HG02885 (cell line): ENCODE measurements around the gene LRIG3.
"Not testable (repeated sequence)": the region's sequence is repeated elsewhere in the genome, so short reads cannot be mapped to it uniquely, and the experiment has no call there.

Experiments used
- ATAC-seq: cut with Tn5 transposase; IDR thresholded peaks from one replicate; pipeline ENCODE4 v1.9.1; 2021; ENCODE audit warnings: mild to moderate bottlenecking; ENCODE audit not compliant: unreplicated experiment, poor library complexity

The LRIG3 gene

GRCh38 chr12:58920102-58920960 lies at the start of gene LRIG3:
TSS of gene LRIG3 (minus strand) at chr12:58920504. CDS start at chr12:58920235, 269 bp downstream.
- ATAC-seq = peak; percentile 81

- no peak for ATAC-seq
Observed at GRCh38 chr12:58969237-58969636, 48.9 kb upstream of the LRIG3 start.

GRCh38 chr12:58967561-58967960 lies 47.3 kb upstream of the LRIG3 start:
- ATAC-seq = no peak

GRCh38 chr12:58966939-58967338 lies 46.6 kb upstream of the LRIG3 start:
- no peak for ATAC-seq

- no peak for ATAC-seq
Observed at GRCh38 chr12:58965568-58965967, 45.3 kb upstream of the LRIG3 start.

GRCh38 chr12:58963844-58964243 lies 43.5 kb upstream of the LRIG3 start:
- no peak for ATAC-seq

- no peak for ATAC-seq
Observed at GRCh38 chr12:58961906-58962305, 41.6 kb upstream of the LRIG3 start.

- ATAC-seq = no peak
Observed at GRCh38 chr12:58961166-58961565, 40.9 kb upstream of the LRIG3 start.

GRCh38 chr12:58959639-58960300 lies 39.5 kb upstream of the LRIG3 start:
- ATAC-seq = no peak

GRCh38 chr12:58957298-58957697 lies 37.0 kb upstream of the LRIG3 start:
- no peak for ATAC-seq

- no peak for ATAC-seq
Observed at GRCh38 chr12:58955849-58956248, 35.5 kb upstream of the LRIG3 start.

- ATAC-seq = no peak
Observed at GRCh38 chr12:58954002-58954401, 33.7 kb upstream of the LRIG3 start.

- ATAC-seq = no peak
Observed at GRCh38 chr12:58950739-58951100, 30.4 kb upstream of the LRIG3 start.

GRCh38 chr12:58949954-58950738 lies 29.8 kb upstream of the LRIG3 start:
- ATAC-seq = not testable (repeated sequence)

GRCh38 chr12:58943079-58943478 lies 22.8 kb upstream of the LRIG3 start:
- ATAC-seq = no peak

- no peak for ATAC-seq
Observed at GRCh38 chr12:58942345-58942744, 22.0 kb upstream of the LRIG3 start.

GRCh38 chr12:58939399-58940100 lies 19.2 kb upstream of the LRIG3 start:
- ATAC-seq = no peak

GRCh38 chr12:58938440-58938839 lies 18.1 kb upstream of the LRIG3 start:
- ATAC-seq = no peak

GRCh38 chr12:58934528-58934927 lies 14.2 kb upstream of the LRIG3 start:
- ATAC-seq = no peak
